ENCODE data around the gene GABRB1.

- TF ChIP-seq POLR2A (IDR thresholded peaks at IDR 0.05) (no peak), CTCF (IDR thresholded peaks at IDR 0.05) (no peak)
Measured at GRCh38 chr4:47355568-47355967, 324.2 kb downstream of the GABRB1 start.

Measured in vagina (tissue), 2 donors.